Measurements from ENCODE around the gene TSR2. TPM values are rescaled to one million over a fixed set of nuclear protein-coding genes. Genes with fewer than 3 reads are reported as not detected.

TSR2 gene
- total RNA-seq, 1 experiment from 2014 or later = 42.5 TPM

DNA sequence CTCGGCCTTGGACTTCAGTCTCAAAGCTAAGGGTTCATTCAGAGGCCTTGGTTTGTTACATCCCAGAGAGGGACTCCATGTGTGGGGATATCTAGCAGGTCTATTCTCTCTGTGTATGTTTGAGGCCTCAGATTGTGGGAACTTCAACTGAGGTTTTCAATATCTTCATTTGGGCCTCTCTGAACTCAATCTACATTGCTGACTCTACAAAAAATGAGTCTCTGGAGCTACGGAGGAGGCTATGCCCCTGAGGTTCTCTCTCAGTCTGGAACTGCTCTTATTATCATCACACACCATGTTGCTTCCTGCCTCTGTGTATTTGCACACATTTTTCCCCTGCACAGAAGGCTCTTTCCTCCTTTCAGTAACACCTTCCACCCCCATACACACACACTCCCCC is 5.1 kb upstream of the TSR2 start:
- Mint-ChIP-seq H3K27me3 (ENCODE audit: unreplicated experiment) (peaks cover 2% of the 10 kb centered on the region), H3K4me1 (ENCODE audit: low read depth, unreplicated experiment) (no peaks in the 10 kb centered on the region), H3K36me3 (ENCODE audit: insufficient read depth, unreplicated experiment) (peaks cover 2% of the 10 kb centered on the region), H3K27ac (ENCODE audit: unreplicated experiment) (no peak overlapping the region), H3K4me3 (ENCODE audit: low read depth, unreplicated experiment) (no peak overlapping the region), H3K9me3 (ENCODE audit: low read depth, unreplicated experiment) (no peaks in the 10 kb centered on the region)
- intact Hi-C loops (cut with micrococcal nuclease; ENCODE audit: unreplicated experiment) = no loop called here
- CTCF ChIA-PET = no interaction called here
- TF ChIP-seq, protein P1, sequence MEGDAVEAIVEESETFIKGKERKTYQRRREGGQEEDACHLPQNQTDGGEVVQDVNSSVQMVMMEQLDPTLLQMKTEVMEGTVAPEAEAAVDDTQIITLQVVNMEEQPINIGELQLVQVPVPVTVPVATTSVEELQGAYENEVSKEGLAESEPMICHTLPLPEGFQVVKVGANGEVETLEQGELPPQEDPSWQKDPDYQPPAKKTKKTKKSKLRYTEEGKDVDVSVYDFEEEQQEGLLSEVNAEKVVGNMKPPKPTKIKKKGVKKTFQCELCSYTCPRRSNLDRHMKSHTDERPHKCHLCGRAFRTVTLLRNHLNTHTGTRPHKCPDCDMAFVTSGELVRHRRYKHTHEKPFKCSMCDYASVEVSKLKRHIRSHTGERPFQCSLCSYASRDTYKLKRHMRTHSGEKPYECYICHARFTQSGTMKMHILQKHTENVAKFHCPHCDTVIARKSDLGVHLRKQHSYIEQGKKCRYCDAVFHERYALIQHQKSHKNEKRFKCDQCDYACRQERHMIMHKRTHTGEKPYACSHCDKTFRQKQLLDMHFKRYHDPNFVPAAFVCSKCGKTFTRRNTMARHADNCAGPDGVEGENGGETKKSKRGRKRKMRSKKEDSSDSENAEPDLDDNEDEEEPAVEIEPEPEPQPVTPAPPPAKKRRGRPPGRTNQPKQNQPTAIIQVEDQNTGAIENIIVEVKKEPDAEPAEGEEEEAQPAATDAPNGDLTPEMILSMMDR (IDR thresholded peaks at IDR 0.05; ENCODE audit: unreplicated experiment) = no peak
- BruUV-seq (replicated peaks) = no TSS peak
- no peak for DNase-seq

DNA sequence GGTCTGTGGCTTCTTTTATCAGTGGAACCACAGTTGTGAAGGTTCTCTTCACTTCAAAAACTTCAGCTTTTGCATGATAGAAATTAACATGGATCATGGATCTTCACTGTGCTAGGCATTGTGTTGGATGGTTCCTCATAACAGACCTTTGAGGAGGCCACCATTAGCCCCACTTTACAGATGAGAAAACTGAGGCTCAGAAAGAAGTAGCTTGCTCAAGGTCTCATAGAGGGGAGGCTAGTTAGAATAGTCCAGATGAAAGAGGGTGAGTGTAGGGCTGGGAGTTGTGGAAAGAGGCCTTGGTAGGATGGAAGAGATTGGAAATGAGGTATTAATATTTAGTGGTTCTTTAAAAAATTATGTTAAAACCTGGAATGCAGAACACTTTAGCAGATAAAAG is 2.6 kb downstream of the TSR2 start:
- Mint-ChIP-seq H3K4me3 (ENCODE audit: low read depth, unreplicated experiment) (no peak overlapping the region), H3K4me1 (ENCODE audit: low read depth, unreplicated experiment) (peaks cover 23% of the 10 kb centered on the region), H3K36me3 (ENCODE audit: insufficient read depth, unreplicated experiment) (peaks cover 13% of the 10 kb centered on the region), H3K27me3 (ENCODE audit: unreplicated experiment) (no peaks in the 10 kb centered on the region), H3K9me3 (ENCODE audit: low read depth, unreplicated experiment) (no peaks in the 10 kb centered on the region), H3K27ac (ENCODE audit: unreplicated experiment) (no peak overlapping the region)
- no peak for DNase-seq
- intact Hi-C loops (cut with micrococcal nuclease; ENCODE audit: unreplicated experiment) = no loop called here
- TF ChIP-seq, protein P1 (IDR thresholded peaks at IDR 0.05; ENCODE audit: unreplicated experiment) = no peak
- CTCF ChIA-PET = no interaction called here
- no TSS peak for BruUV-seq (replicated peaks)

DNA sequence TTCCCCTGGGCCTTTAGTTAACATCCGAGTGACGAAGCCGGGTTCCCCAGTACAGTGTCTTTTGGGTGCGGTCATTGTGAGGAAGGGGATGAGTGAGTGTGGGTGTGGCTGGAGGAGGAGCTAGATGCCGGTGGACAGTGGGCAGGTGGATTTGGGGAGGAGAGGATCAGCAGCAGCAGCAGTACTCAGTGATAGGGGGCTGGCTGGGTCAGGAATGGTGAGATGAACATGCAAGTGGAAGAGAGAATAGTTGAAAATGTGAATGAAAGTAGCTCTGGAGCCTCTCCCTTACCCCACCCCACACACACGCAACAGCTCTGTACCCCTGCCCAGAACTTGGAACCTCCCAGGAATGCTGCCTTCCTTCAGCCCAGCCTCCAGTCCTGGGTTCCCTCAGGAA is 4.5 kb downstream of the TSR2 start:
- TSS peak; percentile 14 for BruUV-seq (replicated peaks)
- Mint-ChIP-seq H3K4me1 (ENCODE audit: low read depth, unreplicated experiment) (peaks cover 23% of the 10 kb centered on the region), H3K36me3 (ENCODE audit: insufficient read depth, unreplicated experiment) (peaks cover 13% of the 10 kb centered on the region), H3K27ac (ENCODE audit: unreplicated experiment) (no peak overlapping the region), H3K27me3 (ENCODE audit: unreplicated experiment) (no peaks in the 10 kb centered on the region), H3K4me3 (ENCODE audit: low read depth, unreplicated experiment) (no peak overlapping the region), H3K9me3 (ENCODE audit: low read depth, unreplicated experiment) (no peaks in the 10 kb centered on the region)
- TF ChIP-seq, protein P1 (IDR thresholded peaks at IDR 0.05; ENCODE audit: unreplicated experiment) = no peak
- DNase-seq = no peak
- CTCF ChIA-PET = no interaction called here
- intact Hi-C loops (cut with micrococcal nuclease; ENCODE audit: unreplicated experiment) = no loop called here

DNA sequence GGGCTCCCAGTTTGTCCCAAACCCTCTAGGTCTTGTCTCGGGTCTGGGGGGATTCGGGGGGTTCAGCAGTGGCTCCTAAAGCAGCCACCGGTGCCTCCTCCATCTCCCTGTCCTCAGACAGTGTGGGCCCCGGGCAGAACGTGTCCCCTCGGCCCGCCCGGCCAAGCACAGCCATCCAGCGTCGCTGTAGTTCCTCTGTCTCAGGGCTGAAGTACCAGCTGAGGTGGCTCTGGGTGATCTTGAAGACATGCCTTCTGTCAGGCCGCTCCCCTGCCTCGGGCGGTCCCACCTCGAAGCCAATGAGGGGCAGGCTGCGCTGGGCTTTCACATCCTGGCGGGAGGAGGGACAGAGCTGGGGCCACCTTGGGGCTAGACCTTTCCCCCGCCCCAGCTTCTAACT is 5.9 kb downstream of the TSR2 start:
- Mint-ChIP-seq H3K27ac (ENCODE audit: unreplicated experiment) (no peak overlapping the region), H3K4me1 (ENCODE audit: low read depth, unreplicated experiment) (peaks cover 22% of the 10 kb centered on the region), H3K36me3 (ENCODE audit: insufficient read depth, unreplicated experiment) (peaks cover 4% of the 10 kb centered on the region), H3K4me3 (ENCODE audit: low read depth, unreplicated experiment) (no peak overlapping the region), H3K9me3 (ENCODE audit: low read depth, unreplicated experiment) (no peaks in the 10 kb centered on the region), H3K27me3 (ENCODE audit: unreplicated experiment) (no peaks in the 10 kb centered on the region)
- CTCF ChIA-PET = no interaction called here
- BruUV-seq (replicated peaks) = no TSS peak
- no peak for DNase-seq
- intact Hi-C loops (cut with micrococcal nuclease; ENCODE audit: unreplicated experiment) = no loop called here
- TF ChIP-seq, protein P1 (IDR thresholded peaks at IDR 0.05; ENCODE audit: unreplicated experiment) = no peak

DNA sequence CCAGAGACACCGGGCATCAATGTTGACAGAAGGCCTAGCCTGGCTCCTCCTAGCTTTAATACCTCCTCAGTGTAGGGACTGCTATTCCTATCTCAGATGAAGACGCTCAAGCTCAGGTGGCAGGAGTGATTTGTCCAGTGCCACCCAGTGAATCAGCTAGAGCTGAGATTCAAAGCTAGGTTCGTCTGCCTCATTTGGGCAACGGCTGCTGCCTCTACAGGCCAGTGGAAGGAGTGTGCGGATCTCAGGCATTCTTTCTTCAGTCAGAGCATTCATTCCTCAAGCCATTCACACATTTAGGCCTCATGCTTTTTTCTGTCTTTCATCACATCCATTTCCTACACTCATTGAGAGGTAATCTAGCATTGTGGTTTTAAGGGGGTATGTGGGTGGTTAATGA is 7.3 kb downstream of the TSR2 start:
- no peak for DNase-seq
- TF ChIP-seq, protein P1 (IDR thresholded peaks at IDR 0.05; ENCODE audit: unreplicated experiment) = no peak
- no peaks in the 10 kb centered on the region for H3K27me3 Mint-ChIP-seq (ENCODE audit: unreplicated experiment)
- H3K36me3 Mint-ChIP-seq (ENCODE audit: insufficient read depth, unreplicated experiment) = peaks cover 4% of the 10 kb centered on the region
- intact Hi-C loops (cut with micrococcal nuclease; ENCODE audit: unreplicated experiment) = no loop called here
- no peak overlapping the region for H3K27ac Mint-ChIP-seq (ENCODE audit: unreplicated experiment)
- H3K4me1 Mint-ChIP-seq (ENCODE audit: low read depth, unreplicated experiment) = peaks cover 8% of the 10 kb centered on the region
- H3K4me3 Mint-ChIP-seq (ENCODE audit: low read depth, unreplicated experiment) = no peak overlapping the region
- no peaks in the 10 kb centered on the region for H3K9me3 Mint-ChIP-seq (ENCODE audit: low read depth, unreplicated experiment)
- CTCF ChIA-PET = no interaction called here
- no TSS peak for BruUV-seq (replicated peaks)
